AML-193 (cell line): ENCODE measurements around the gene PLEKHA8.
"Not testable (repeated sequence)": the region's sequence is repeated elsewhere in the genome, so short reads cannot be mapped to it uniquely, and the experiment has no call there.

Source experiments
- DNase-seq, 2 experiments: peaks; one replicate each; lab custom pipeline; 2025; lab: John Stamatoyannopoulos, UW

PLEKHA8 gene

GRCh38 chr7:30066687-30067086 is 38.5 kb downstream of the PLEKHA8 start:
- no peak for DNase-seq

GRCh38 chr7:30068117-30068516 is 39.9 kb downstream of the PLEKHA8 start:
- no peak for DNase-seq

DNA sequence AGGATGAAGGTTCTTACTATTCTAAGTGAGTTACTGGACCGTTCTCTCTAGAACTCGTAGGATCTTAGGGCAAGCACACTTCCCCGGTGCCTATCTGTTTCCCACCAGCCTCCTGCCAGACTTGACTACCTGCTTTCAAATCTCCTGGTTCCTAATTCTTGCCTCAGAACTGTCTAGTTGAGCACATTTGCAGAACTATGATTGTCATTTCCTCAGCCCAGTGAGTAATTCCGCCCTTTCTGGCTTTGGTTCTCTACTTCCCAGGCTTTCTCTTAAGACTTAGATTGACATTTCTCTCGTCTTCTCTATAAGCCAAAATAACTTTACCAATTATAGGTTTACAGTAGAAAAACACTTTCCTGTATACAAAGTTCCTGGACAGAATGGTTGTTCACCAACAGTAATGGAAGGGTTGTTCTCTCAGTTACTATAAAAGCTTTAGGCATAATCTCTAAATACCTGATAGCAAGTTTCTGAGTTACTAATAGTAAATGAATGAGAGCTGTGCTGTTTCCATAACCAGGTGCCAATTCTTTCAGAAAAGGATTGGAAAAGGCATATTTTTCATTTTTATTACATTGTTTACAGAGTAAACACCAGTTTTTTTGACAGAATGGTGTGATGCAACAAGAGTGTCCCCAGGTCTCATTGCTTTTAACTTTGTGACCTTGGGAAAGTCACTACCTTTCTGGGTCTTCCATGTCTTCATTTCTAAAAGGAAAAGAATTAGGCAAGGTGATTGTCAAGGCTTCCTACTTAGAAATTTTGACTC is 41.1 kb downstream of the PLEKHA8 start:
- no peak for DNase-seq

DNA sequence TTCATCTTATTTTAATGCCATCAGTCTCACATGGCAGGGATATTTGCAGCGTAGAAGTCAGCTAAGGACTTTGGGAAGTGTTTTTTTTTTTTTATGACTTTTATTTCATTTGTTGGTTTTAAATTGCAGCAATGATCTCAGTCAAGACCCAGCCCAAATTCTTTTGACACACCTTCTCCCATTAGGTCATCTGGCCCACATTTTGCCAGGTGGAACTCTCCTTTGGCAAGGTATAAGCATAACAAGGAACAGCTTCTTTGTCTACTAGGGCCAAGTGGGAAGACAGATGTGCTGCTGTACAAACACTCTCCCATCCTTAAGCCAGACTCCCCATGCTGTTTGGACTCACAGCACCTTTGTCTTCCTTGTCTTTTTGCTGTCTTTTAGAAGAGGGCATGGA is 41.8 kb downstream of the PLEKHA8 start:
- DNase-seq: no peak

DNA sequence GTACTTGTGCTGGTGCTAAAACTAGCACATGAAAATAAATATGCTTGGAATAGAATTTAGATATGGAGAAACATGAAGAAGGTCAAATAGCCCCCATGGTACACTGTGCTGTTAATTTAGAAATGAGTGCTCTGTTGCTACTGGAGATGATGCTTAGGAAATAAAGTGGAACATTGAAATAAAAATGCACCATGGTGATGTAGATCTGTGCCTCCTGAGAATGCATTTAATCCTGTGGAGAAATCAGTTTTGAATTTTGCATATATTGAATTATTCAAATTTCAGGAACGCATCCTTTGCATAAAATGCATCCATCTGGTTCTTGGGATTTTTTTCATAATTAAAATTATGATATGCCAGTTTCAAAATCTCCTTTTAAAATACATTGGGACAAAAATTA is 44.5 kb downstream of the PLEKHA8 start:
- DNase-seq: no peak

GRCh38 chr7:30074422-30075030 is 46.3 kb downstream of the PLEKHA8 start:
- peak; percentile 33 to 71 for DNase-seq

DNA sequence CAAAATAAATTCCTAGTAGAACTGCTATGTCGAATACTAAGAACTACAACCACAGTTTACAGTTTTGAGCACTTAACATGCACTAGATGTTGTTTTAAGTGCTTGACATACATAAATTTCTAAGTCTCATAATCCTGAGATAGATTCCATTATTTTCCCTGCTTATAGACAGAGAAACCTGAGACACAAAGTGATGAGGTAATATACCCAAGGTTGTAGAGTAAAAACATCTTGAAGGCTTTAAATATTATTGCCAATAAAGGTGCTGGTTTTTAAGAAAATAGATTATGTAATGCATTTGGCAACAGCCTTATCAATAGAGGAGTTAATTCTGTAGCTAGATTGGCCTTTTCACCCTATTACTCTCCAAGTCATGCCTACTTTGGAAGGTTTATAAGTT is 48.2 kb downstream of the PLEKHA8 start:
- DNase-seq: no peak

DNA sequence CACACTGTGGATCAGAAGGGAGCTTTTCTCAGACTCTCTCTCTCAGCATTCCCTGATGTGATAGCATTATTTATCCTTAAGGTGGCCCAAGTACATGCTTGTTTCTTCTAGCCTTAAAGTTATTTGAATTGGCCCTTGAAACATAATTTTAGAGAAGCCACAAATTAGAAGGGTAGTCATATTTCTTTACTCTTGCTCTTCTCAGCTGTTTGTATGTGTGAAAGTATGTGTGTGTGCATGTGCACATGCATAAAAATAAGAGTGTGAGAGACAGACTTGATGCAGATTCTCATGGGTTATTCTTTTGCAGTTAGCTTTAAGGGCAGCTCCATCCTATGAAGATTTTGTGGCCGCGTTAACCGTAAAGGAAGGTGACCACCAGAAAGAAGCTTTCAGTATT is 50.1 kb downstream of the PLEKHA8 start:
- DNase-seq: no peak

DNA sequence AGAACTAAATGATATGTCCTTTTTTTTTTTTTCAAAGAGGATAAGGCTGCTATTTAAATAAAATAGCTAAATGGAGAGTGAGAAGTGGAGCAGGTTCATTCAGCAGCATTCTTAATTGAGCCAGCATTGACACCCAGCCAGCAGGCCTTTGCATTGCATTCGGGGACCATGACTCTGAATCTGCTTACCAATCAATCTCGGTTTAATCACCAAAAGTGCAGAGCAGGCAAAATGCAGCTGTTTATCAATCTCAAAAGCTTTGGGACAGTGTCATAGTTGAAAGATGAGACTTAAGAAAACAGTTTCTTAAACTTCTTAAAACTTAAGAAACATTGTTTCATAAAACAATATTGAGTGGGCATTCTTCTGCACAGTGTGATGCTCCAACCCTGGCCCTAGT is 51.7 kb downstream of the PLEKHA8 start:
- no peak for DNase-seq

DNA sequence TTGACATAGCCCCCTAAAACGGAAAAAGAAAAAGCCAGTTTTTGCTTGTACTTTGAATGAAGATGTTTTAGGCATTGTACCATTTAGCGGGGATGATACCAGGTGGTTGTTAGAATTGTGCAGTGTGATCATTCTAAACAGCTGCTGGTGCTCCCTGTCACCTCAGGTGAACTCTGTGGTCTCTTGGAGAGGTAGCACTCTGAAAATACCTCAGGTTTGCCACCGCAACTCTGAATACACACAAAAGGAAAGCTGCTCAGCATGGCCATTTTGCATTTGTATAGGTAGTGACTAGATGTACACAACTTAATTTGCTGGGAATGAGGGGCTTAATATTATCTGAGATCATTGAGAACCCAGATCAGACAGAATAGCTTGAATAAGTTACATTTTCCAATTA is 52.6 kb downstream of the PLEKHA8 start:
- no peak for DNase-seq

GRCh38 chr7:30082686-30083085 is 54.5 kb downstream of the PLEKHA8 start:
- no peak for DNase-seq

GRCh38 chr7:30083334-30083733 is 55.1 kb downstream of the PLEKHA8 start:
- DNase-seq: no peak

DNA sequence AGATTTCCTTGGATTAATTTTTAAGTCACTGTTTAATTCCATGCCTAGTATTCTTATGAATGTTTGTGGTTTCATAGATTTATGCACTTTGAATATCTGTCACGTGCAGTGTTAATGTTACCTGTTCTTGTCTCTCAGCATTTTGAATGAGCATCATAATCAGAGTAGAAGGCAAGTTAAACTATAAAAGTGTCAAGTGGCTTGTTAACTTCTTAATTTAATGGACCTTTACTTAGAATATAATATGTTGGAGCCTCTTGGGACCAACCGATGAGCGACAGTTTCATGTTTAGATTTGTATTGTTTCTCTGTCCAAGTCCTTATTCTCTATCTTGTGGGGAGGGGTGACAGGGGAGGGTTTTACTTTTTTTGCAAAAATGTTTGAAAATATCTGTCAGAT is 56.0 kb downstream of the PLEKHA8 start:
- no peak for DNase-seq

- no peak for DNase-seq
Measured at GRCh38 chr7:30086529-30086928, 58.3 kb downstream of the PLEKHA8 start.

DNA sequence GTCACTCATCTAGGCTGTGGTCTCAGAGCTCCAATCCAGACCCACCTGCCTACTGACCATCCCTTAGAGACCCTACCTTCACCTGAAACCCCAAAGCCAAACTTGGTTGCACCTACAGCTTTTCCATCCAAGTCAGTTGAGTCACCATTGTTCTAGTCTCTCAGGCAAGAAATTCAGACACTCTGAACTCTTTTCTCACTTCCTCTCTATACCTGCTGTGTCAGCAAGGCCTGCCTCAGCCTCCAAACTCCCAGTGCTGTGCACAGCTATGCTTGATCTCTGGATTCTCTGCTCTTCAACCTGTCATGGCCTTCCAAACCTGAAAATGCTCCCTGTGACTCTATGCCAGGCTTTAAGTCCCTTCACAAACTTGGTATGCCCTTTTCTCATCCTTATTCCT is 59.2 kb downstream of the PLEKHA8 start:
- no peak for DNase-seq

DNA sequence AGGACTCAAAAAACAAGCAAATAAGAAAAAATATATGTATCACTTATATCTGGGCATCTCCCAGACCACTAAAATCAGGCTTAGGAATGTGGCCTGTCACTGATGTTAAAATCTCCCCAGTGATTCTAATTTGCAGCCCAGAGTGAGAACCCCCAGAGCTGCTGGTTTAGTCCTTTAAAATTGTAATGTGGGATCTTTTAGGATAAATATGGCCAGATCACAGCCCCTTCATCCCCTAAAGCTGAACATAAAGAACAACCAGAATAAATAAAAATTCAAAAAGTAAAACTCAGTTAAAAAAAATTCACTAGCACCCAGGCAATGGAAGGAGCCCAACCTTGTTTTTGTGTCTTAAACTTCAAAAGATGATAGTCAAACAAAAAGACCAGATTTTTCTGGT is 60.1 kb downstream of the PLEKHA8 start:
- DNase-seq: no peak

DNA sequence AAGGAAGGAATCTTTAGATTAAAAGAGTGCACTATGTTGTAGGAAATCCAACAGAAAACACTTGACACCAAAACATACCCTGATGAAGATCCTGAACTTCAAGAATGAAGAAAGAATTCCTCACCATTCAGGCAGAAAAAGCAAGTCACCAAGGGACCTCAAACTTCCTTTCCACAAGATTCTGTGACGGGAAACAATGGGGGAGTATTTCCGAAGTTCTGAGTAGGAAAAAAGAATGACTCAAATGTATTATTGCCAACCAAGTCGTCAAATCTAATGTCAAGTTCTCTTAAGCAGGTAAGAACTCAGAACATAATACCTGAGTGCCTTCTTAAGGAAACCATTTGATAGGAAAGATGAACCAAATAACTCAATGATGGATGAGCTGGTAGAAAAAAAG is 61.9 kb downstream of the PLEKHA8 start:
- DNase-seq: no peak

- no peak for DNase-seq
Measured at GRCh38 chr7:30091491-30091912, 63.3 kb downstream of the PLEKHA8 start.

DNA sequence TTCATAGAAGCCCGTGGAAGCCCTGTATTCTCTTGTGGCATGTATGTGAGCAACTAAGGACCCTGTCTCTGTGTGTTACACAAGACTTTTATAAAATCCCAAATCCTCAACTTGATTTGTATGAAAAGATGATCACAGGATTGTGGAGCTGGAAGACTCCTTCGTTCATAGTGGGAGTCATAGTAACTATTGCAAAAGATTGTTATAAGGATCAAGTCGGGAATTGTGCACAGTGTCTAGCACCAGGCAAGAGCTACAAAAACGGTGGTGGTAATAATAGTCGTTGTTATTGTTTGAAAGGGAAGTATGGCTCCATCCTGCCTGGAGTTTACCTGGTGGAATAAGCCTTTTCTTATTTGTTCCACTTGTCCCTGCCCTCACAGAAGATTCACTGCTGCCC is 63.8 kb downstream of the PLEKHA8 start:
- DNase-seq: no peak

- no peak for DNase-seq
Measured at GRCh38 chr7:30093420-30093952, 65.3 kb downstream of the PLEKHA8 start.

DNA sequence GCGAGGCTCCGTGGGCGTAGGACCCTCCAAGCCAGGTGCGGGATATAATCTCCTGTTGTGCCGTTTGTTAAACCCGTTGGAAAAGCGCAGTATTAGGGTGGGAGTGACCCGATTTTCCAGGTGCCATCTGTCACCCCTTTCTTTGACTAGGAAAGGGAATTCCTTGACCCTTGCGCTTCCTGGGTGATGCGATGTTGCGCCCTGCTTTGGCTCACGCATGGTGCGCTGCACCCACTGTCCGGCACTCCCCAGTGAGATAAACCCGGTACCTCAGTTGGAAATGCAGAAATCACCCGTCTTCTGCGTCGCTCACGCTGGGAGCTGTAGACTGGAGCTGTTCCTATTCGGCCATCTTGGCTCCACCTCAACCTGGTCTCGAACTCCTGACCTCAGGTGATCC is 70.4 kb downstream of the PLEKHA8 start:
- DNase-seq: not testable (repeated sequence)

GRCh38 chr7:30102281-30102680 is 74.1 kb downstream of the PLEKHA8 start:
- DNase-seq: no peak

- DNase-seq: no peak
Measured at GRCh38 chr7:30104157-30104556, 75.9 kb downstream of the PLEKHA8 start.
